ENCODE measurements around the gene SPNS3. TPM values are rescaled to one million over a fixed set of nuclear protein-coding genes. Genes with fewer than 3 reads are reported as not detected.

SPNS3 gene
- total RNA-seq, 4 donors from 2014 or later = 0.47 to 1.0 TPM; not detected in 2

DNA sequence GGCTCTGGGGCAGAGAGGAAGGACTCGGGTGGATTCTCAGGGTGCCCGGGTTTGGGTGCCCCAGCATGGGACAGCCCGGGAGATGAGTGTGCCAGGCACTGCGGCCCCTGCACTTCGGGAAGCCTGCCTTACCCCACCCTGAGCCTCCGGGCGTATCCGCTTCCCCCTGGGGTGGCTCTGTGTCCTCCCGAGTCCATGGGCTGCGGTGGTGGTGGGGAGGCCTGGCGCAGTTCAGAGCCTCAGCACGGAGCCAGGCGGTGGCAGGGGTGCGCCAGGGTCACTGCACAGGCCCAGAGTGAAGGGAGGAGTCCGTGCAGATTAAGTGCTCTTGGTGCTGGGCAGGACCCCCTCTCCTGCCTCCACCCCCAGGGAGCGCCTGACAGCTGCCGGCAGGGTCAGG is 100.8 kb downstream of the SPNS3 start:
- no peak for ATAC-seq (ENCODE audit: low FRiP score)
- TF ChIP-seq, protein P1, sequence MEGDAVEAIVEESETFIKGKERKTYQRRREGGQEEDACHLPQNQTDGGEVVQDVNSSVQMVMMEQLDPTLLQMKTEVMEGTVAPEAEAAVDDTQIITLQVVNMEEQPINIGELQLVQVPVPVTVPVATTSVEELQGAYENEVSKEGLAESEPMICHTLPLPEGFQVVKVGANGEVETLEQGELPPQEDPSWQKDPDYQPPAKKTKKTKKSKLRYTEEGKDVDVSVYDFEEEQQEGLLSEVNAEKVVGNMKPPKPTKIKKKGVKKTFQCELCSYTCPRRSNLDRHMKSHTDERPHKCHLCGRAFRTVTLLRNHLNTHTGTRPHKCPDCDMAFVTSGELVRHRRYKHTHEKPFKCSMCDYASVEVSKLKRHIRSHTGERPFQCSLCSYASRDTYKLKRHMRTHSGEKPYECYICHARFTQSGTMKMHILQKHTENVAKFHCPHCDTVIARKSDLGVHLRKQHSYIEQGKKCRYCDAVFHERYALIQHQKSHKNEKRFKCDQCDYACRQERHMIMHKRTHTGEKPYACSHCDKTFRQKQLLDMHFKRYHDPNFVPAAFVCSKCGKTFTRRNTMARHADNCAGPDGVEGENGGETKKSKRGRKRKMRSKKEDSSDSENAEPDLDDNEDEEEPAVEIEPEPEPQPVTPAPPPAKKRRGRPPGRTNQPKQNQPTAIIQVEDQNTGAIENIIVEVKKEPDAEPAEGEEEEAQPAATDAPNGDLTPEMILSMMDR (IDR thresholded peaks at IDR 0.05) = no peak
- DNase-seq (ENCODE audit: low spot score) = no peak

DNA sequence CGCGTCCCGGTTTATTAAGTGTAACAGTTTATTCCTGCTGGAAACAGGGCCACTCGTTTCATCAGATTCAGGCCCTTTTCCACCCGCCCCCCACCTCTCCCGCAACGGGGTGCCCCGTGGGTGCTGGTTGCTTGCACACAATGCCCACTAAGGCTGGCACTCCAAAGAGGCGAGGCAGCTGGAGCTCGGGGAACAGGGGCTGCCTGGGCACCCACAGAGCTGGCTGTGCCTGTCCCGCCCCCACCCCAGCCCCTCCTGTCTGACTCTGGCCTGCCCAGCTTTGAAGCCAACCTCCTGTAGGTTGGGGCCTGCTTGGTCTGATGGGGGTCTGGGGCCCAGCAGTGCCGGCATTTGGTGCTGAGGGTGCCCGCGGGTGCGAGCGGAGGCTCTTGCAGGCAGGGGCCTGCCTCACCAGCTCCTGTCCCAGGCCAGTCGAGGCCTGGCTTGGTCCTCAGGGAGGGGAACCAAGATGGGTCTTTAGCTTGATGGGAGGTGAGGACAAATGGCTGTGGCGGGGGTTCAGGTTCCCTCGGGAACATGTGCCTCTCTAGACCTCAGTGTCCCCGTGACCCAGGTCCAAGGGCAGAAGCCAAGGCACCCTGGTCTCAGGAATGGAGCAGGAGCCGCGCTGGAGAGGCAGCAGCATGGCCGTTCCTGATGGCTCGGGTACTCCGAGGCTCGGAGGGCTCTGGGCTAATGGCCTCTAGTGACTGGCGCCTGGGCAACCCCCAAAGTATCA is 101.4 kb downstream of the SPNS3 start:
- ATAC-seq (ENCODE audit: low FRiP score) (no peak), DNase-seq (ENCODE audit: low spot score) (no peak)
- TF ChIP-seq, protein P1 (IDR thresholded peaks at IDR 0.05) = no peak

DNA sequence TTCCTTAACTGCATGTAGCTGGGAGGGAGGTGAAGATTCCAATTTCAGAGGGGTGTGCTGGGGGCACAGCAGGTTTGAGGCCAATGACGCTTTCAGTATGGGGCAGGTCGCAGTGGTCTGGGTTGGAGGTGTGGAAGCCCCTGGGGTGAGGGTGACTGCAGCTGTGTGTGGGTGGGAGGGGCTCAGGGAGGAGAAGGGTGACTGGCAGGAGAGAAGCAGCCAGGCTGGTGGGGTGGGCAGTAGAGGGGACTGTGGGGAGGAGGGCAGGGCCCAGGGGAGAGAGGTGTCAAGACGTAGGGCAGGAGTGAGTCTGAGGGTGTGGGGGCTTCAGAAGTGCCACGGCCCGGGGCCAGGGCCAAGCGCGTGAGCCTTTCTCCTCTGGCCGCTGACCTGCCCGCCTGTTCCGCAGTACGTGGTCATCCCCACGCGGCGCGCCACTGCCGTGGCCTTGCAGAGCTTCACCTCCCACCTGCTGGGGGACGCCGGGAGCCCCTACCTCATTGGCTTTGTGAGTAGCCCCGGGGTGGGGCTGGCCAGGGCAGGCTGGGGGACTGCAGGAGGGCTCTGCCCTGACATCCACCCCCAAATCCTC is 102.0 kb downstream of the SPNS3 start:
- TF ChIP-seq, protein P1 (IDR thresholded peaks at IDR 0.05) = no peak
- DNase-seq (ENCODE audit: low spot score) = no peak
- no peak for ATAC-seq (ENCODE audit: low FRiP score)

DNA sequence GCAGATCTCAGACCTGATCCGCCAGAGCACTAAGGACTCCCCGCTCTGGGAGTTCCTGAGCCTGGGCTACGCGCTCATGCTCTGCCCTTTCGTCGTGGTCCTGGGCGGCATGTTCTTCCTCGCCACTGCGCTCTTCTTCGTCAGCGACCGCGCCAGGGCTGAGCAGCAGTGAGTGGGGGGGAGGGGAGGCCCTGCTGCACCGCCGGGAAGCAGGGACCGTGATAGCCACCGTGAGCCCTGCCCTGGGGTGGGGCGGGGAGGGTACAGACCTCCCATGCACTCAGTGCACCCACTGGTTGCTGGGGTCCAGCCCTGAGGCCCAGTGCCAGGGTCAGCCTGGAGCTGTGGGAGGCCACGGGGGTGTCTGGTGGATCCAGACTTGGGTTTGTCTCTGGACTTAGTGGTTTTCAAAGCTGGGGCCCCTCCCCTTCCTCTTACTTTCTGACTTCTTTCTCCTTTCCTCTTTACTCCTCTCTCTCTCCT is 102.6 kb downstream of the SPNS3 start:
- ATAC-seq (ENCODE audit: low FRiP score) = peak; percentile 0
- TF ChIP-seq, protein P1 (IDR thresholded peaks at IDR 0.05) = no peak
- DNase-seq (ENCODE audit: low spot score) = no peak

DNA sequence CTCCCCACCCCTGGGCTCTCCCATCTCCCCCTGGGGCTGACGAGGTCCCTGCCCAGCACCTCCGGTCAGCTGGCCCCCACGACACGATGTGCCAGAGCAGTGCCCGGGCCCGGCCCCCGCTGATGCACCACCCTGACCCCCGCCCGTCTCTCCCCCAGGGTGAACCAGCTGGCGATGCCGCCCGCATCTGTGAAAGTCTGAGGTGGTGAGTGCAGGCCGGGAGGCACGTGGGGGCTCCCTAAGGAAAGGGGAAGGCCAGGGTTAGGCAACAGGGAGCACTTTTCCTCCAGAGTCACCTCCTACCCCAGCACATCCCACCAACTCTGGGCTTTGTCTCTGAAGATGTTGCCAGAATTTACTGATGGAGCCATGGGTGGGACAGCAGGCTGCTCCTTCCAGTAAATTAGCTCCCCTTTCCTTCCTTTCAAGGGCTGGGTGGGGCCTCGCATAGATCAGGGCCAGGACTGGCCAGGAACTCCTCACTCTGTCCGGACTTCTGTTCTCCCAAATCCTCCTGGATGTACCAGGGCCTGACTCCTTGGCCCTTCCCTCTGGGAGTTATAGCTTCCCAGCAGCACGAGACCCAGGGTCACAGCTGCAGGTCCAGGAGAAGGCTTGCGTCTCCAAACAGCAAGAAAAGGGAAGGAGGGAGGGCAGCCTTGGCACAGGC is 103.1 kb downstream of the SPNS3 start:
- ATAC-seq (ENCODE audit: low FRiP score) = peak; percentile 76
- TF ChIP-seq, protein P1 (IDR thresholded peaks at IDR 0.05) = no peak
- peak; percentile 35 for DNase-seq (ENCODE audit: low spot score)

Other genes with a start within 250 kb of the SPNS3 start
- gene ANKFY1, start 170.0 kb upstream of the SPNS3 start, total RNA-seq = 10 to 100 TPM; 34.2 to 59.0 (median 40.6) TPM
- 10 to 100 TPM; 34.7 to 45.6 (median 40.3) TPM for gene UBE2G1, start 67.3 kb upstream of the SPNS3 start, total RNA-seq
- gene SPNS2, start 64.9 kb downstream of the SPNS3 start, total RNA-seq = 10 to 100 TPM in 3 of 4 donors, 1 to 10 TPM in 1; 6.0 to 46.0 (median 22.6) TPM
- 100 to 1,000 TPM in 1 of 4 donors, 10 to 100 TPM in 3; 33.1 to 142 (median 39.1) TPM for gene MYBBP1A, start 121.4 kb downstream of the SPNS3 start, total RNA-seq
- under 1 TPM in 1 of 4 donors, not detected in 3; 0.37 TPM for gene GGT6, start 126.6 kb downstream of the SPNS3 start, total RNA-seq
- 10 to 100 TPM in 2 of 4 donors, 1 to 10 TPM in 2; 2.8 to 14.2 (median 8.4) TPM for gene SMTNL2, start 150.6 kb downstream of the SPNS3 start, total RNA-seq
- gene ALOX15, start 207.7 kb downstream of the SPNS3 start, total RNA-seq = 100 to 1,000 TPM in 2 of 4 donors, 10 to 100 TPM in 1, not detected in 1; 24.4 to 379 (median 119) TPM

Data from omental fat pad (tissue), 4 donors.